Activated T-helper 2 cell treated with anti-CD3 and anti-CD28 coated beads, Interferon-gamma antibody, Interleukin-2, Interleukin-4, amounts not matched to agents 10 μg/mL and 5 μg/mL and 100 μg/mL, durations not matched to agents 14 hours and 24 hours and 36 hours (primary cell): ENCODE measurements around the gene FAM227A. TPM values are rescaled to one million over a fixed set of nuclear protein-coding genes. Genes with fewer than 3 reads are reported as not detected.
"Not testable (repeated sequence)": the region's sequence is repeated elsewhere in the genome, so short reads cannot be mapped to it uniquely, and the experiment has no call there.

Experiments
- DNase-seq: peaks from one replicate; pipeline ENCODE4 v3.0.0; 2021; ENCODE audit warnings: low spot score
- H3K27ac Mint-ChIP-seq: one replicate; pipeline ENCODE4 v1.8.0; 2021; ENCODE audit warnings: mixed read lengths
- H3K27me3 Mint-ChIP-seq: one replicate; pipeline ENCODE4 v1.8.0; 2021; ENCODE audit warnings: low read depth, mixed read lengths
- H3K36me3 Mint-ChIP-seq: one replicate; pipeline ENCODE4 v1.8.0; 2021; ENCODE audit warnings: low read depth, mixed read lengths
- H3K4me1 Mint-ChIP-seq: one replicate; pipeline ENCODE4 v1.8.0; 2021; ENCODE audit warnings: low read depth, mixed read lengths
- H3K4me3 Mint-ChIP-seq: one replicate; pipeline ENCODE4 v1.8.0; 2021; ENCODE audit warnings: low read depth, mild to moderate bottlenecking, moderate library complexity, mixed read lengths
- H3K9me3 Mint-ChIP-seq: one replicate; pipeline ENCODE4 v1.8.0; 2021; ENCODE audit warnings: mixed read lengths
- intact Hi-C: fragments of 100-400 bp; cut with micrococcal nuclease; formaldehyde crosslinking; loops from one replicate; pipeline ENCODE4 v1.15.1; 2023
- total RNA-seq: library from RNA; stranded (reverse); gene quantifications from 2 replicates; pipeline ENCODE4 v1.2.3, GENCODE V29; 2022

FAM227A gene
- total RNA-seq, 1 donor from 2014 or later, result 0.05 TPM

DNA sequence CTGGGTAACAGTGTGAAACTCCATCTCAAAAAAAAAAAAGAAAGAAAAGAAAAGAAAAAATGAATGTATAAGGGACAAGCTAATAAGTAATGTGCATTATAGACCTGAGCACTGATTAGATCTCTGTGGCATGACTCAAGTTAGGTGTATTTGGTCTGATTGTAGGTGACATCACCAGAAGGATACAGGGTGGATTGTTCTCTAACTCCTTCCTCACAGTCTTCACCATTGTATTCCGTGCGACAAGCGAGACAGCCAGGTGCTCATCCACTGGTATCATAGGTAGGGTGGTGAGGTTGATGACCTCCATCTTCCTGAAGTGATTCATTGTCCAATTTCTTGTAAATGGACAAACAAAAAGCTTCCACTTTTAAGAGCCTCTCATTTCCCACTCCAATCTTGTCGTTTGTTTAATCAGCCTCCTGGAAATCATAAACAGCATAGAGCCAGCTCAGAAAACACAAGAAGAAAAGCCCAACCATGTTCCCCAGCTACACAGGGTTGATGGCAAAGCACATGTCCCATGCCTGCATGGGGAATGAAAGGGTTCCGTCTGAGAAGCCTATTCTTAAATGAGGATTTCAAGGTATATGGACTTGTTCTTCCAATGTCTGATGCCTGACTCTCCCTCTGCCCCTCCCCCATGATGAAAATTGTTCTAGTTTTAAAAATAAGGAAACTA, 6.2 kb downstream of the FAM227A start:
- Mint-ChIP-seq H3K27me3 (peaks cover 3% of the 10 kb centered on the region), H3K36me3 (no peaks in the 10 kb centered on the region), H3K4me1 (no peaks in the 10 kb centered on the region), H3K9me3 (no peaks in the 10 kb centered on the region), H3K27ac (no peak overlapping the region), H3K4me3 (no peak overlapping the region)
- DNase-seq, result no peak
- intact Hi-C loops, result no loop called here

DNA sequence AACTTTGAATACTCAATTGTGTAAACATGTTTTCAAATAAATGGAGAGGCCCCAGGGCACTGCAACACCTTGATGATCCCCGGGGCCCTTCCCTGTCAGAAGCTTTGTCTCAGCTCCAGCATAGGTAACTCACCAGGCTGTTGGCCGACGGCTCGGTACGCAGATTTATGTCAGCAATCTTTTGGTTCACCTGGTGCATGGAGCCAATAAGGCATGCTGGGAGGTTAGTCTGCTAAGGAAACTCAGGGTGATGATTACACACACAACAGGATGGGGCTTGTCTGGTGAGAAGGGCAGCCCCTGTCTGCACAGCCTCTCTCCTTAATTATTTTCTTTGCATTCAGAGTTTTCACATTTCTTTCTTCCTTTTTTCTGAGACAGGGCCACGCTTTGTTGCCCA, 10.8 kb downstream of the FAM227A start:
- Mint-ChIP-seq H3K4me1 (no peaks in the 10 kb centered on the region), H3K27me3 (peaks cover 5% of the 10 kb centered on the region), H3K4me3 (no peak overlapping the region), H3K36me3 (no peaks in the 10 kb centered on the region), H3K9me3 (no peaks in the 10 kb centered on the region), H3K27ac (no peak overlapping the region)
- DNase-seq, result no peak
- intact Hi-C loops, result no loop called here

DNA sequence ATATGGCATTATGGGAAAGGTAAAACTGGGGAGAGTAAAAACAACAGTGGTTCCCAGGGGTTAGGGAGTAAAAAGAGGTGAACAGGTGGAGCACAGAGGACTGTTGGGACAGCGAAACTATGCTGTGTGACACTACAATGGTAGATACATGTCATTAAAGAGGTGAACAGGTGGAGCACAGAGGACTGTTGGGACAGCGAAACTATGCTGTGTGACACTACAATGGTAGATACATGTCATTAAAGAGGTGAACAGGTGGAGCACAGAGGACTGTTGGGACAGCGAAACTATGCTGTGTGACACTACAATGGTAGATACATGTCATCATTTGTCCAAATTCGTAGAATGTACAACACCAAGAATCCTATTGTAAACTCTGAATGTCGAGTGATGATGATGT, 11.9 kb downstream of the FAM227A start:
- not testable (repeated sequence) for H3K36me3 Mint-ChIP-seq, H3K27ac Mint-ChIP-seq

DNA sequence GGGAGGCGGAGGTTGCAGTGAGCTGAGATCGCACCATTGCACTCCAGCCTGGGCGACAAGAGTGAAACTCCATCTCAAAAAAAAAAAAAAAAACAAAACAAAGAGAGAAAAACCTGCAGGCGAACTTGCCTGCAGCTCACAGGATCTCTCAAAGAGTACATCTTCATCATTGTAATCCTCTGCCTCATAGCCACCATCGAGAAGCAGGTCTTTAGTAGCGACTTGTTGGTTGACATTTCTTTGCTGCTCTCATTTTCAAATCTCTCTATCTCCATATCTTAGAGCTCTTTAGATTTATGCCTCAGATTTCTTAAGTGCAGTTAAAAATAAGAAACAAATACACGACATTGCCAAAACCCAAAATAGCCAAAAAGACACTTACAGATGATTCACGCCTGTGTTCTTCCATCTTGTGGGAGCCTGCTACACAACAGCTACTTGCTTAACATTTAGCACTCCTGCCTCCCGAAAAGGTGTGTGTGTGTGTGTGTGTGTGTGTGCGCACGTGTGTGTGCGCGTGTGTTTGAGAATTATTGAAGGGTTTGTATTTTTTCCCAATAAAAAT, 14.6 kb downstream of the FAM227A start:
- no peak for DNase-seq
- intact Hi-C loops, result no loop called here
- H3K9me3 Mint-ChIP-seq, result no peaks in the 10 kb centered on the region
- no peaks in the 10 kb centered on the region for H3K36me3 Mint-ChIP-seq
- H3K27ac Mint-ChIP-seq, result no peak overlapping the region
- H3K4me3 Mint-ChIP-seq, result no peak overlapping the region
- no peaks in the 10 kb centered on the region for H3K4me1 Mint-ChIP-seq
- H3K27me3 Mint-ChIP-seq, result peaks cover 2% of the 10 kb centered on the region

More for the DNA sequence above, 11.9 kb downstream of the FAM227A start:
- H3K4me1 Mint-ChIP-seq, H3K4me3 Mint-ChIP-seq, DNase-seq, H3K9me3 Mint-ChIP-seq, H3K27me3 Mint-ChIP-seq, intact Hi-C loops: not testable (repeated sequence)

DNA sequence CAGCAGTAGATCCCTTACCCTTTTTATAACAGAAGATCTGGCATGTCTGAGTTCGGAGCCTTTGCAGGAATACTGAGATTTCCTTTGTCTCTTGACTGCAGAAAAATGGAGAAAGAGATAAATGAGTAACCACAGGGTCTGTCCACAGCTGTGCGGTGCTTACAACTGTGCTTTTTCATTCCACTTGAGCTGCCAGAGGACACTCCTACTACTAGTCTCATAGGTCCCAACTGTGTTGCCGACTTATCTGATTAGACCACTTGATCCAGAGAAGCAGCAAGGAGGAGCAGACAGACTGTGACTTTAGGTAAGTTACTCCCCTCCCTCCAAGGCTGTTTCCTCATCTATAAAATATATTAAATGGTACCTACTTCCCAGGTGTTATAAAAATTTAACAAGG, 17.5 kb downstream of the FAM227A start:
- no peaks in the 10 kb centered on the region for H3K36me3 Mint-ChIP-seq
- no peaks in the 10 kb centered on the region for H3K9me3 Mint-ChIP-seq
- H3K27ac Mint-ChIP-seq, result no peak overlapping the region
- no peak for DNase-seq
- no peaks in the 10 kb centered on the region for H3K4me1 Mint-ChIP-seq
- intact Hi-C loops, result no loop called here
- H3K27me3 Mint-ChIP-seq, result peaks cover 2% of the 10 kb centered on the region
- no peak overlapping the region for H3K4me3 Mint-ChIP-seq

DNA sequence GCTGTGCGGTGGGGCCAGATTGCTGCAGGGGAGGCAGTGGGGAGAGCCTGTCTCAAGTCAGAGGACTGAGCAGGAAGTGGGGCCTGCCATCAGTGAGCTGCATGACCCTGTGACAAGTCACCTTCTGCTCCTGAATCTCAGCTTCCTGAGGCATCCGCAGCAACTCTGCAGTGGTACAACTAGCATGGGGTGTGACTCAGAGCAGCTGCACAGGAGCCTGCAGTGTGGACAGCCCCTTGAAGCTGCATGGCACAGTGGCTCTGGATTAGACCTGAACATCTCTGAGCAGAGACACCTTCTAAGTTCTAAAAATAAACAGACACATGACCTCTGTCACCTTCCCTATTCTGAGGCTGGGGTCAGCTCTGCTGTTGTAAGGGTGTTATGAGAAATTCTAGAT, 18.0 kb downstream of the FAM227A start:
- Mint-ChIP-seq H3K9me3 (no peaks in the 10 kb centered on the region), H3K4me1 (no peaks in the 10 kb centered on the region), H3K27me3 (peaks cover 2% of the 10 kb centered on the region), H3K36me3 (no peaks in the 10 kb centered on the region), H3K27ac (no peak overlapping the region), H3K4me3 (no peak overlapping the region)
- intact Hi-C loops, result no loop called here
- no peak for DNase-seq

DNA sequence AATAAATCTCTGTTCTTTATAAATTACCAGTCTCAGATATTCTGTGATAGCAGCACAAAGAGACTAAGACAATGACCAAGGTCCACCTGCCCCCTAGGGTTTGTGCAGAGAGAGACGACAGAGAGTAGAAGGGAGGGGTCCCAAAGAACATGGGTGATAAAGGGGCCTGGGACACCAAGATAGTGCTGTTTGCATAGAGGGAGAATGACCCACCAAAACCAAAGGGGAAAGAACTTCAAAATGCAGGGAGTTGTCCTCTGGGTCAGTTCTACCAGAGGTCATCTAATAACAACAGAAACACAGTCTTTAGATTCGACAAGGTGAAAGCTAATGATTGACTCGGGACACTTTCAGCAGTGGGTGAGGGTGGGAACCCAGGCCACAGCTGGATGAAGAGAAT, 23.7 kb downstream of the FAM227A start:
- Mint-ChIP-seq H3K36me3 (no peaks in the 10 kb centered on the region), H3K4me1 (peaks cover 15% of the 10 kb centered on the region), H3K27ac (no peak overlapping the region), H3K4me3 (no peak overlapping the region), H3K9me3 (no peaks in the 10 kb centered on the region), H3K27me3 (no peaks in the 10 kb centered on the region)
- intact Hi-C loops, result no loop called here
- no peak for DNase-seq

DNA sequence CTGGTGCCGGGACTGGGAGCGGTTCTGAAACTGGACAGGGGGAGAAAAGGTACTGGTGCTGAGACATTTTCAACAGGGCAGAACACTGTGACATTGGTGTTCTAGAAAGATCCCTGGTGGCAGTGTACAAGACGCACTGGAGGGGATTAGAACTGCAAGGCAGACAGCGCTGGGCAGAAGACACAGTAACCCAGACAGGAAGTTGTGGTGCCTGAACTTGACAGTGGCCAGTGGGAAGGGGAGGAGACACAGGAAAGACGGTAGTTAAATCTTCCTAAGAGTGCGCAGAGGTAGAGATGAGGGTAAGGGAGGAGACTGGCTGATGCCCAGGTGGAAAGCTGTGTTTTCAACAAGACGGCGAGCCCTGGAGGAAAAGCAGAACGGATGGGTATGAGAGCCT, 24.5 kb downstream of the FAM227A start:
- intact Hi-C loops, result no loop called here
- Mint-ChIP-seq H3K4me3 (peak overlapping the region; percentile 2), H3K36me3 (no peaks in the 10 kb centered on the region), H3K4me1 (peaks cover 15% of the 10 kb centered on the region), H3K9me3 (no peaks in the 10 kb centered on the region), H3K27me3 (no peaks in the 10 kb centered on the region), H3K27ac (peak overlapping the region; percentile 0)
- no peak for DNase-seq

DNA sequence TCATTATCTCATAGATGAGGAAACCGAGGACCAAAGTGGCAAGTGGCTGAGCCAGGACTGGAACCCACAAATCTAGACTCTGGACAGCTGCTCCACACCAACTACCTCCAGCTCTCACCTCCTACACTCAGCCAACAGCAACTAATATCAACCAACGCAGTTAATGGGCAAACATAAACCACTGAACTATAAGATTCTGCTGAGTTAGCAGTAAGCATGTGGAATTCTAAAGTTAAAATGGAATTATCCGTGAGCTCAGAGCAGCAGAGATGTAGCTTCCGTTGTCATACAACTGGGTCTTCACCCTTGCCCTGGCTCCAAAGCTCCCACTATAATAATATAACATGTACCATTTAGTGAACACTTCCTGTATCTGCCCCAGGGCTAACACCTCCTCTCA, 27.1 kb downstream of the FAM227A start:
- DNase-seq, result no peak
- H3K27me3 Mint-ChIP-seq, result no peaks in the 10 kb centered on the region
- no peak overlapping the region for H3K27ac Mint-ChIP-seq
- H3K9me3 Mint-ChIP-seq, result no peaks in the 10 kb centered on the region
- no peak overlapping the region for H3K4me3 Mint-ChIP-seq
- H3K4me1 Mint-ChIP-seq, result peaks cover 15% of the 10 kb centered on the region
- intact Hi-C loops, result no loop called here
- H3K36me3 Mint-ChIP-seq, result no peaks in the 10 kb centered on the region

DNA sequence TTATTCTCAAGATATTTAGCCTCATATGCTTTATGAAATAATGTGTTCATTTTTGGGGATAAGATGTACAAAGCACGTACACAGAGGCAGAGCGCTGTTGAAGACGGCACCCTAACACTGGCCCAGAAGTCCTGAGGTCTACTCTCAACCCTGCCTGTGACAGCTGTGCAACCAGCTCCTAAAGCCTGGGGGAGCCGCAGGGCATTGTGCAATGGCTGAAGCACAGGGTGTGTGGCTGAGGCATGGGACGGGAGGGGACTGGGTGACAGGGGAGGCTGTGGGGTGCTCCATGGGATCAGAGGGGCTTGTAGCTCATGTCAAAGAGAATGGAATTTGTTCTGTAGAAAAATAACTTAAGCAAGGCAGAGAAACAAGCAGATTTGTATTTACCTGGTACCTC, 27.7 kb downstream of the FAM227A start:
- no peak overlapping the region for H3K4me3 Mint-ChIP-seq
- peaks cover 15% of the 10 kb centered on the region for H3K4me1 Mint-ChIP-seq
- intact Hi-C loops, result no loop called here
- H3K27me3 Mint-ChIP-seq, result no peaks in the 10 kb centered on the region
- H3K9me3 Mint-ChIP-seq, result no peaks in the 10 kb centered on the region
- no peaks in the 10 kb centered on the region for H3K36me3 Mint-ChIP-seq
- no peak overlapping the region for H3K27ac Mint-ChIP-seq
- no peak for DNase-seq

DNA sequence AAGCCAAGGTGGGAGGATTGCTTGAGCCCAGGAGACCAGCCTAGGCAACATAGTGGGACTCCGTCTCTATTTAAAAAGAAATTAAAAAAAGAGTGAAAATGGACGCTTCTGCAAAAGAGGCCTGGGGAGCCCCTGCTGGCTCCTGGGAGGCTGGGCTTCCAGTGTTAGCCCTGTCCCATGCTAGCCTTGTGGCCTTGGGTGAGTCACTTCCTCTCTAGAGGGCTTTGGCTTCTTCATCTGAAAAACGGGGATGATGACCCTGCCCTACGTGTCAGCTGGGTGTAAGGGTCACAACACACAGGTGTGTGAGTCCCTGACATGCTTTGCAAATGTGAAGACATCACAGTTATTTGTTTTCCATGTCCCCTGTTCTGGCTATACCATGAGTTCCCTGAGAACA, 32.8 kb downstream of the FAM227A start:
- H3K4me1 Mint-ChIP-seq, result no peaks in the 10 kb centered on the region
- H3K36me3 Mint-ChIP-seq, result no peaks in the 10 kb centered on the region
- peaks cover 3% of the 10 kb centered on the region for H3K27me3 Mint-ChIP-seq
- no peak for DNase-seq
- H3K4me3 Mint-ChIP-seq, result no peak overlapping the region
- intact Hi-C loops, result no loop called here
- H3K27ac Mint-ChIP-seq, result no peak overlapping the region
- H3K9me3 Mint-ChIP-seq, result peaks cover 2% of the 10 kb centered on the region

DNA sequence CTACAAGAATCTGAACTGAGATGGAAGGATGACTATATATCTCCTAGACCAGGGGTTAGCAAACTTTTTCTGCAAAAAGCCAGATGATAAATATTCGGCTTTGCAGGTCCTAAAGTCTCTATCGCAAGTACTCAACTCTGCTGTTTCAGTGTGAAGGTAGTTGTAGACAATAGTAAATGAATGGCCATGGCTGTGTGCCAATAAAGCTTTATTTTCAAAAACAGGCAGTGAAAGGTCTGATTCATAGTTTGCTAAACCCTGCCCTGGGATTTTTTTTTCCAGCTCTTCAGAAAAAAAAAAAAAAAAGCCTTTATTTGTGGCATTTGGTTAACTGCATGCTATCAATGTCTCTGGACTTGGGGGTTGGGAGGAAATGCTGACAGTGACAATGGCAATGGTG, 37.5 kb downstream of the FAM227A start:
- intact Hi-C loops, result no loop called here
- DNase-seq, result no peak
- Mint-ChIP-seq H3K4me3 (no peak overlapping the region), H3K27me3 (peaks cover 7% of the 10 kb centered on the region), H3K9me3 (peaks cover 9% of the 10 kb centered on the region), H3K4me1 (no peaks in the 10 kb centered on the region), H3K36me3 (no peaks in the 10 kb centered on the region), H3K27ac (no peak overlapping the region)

DNA sequence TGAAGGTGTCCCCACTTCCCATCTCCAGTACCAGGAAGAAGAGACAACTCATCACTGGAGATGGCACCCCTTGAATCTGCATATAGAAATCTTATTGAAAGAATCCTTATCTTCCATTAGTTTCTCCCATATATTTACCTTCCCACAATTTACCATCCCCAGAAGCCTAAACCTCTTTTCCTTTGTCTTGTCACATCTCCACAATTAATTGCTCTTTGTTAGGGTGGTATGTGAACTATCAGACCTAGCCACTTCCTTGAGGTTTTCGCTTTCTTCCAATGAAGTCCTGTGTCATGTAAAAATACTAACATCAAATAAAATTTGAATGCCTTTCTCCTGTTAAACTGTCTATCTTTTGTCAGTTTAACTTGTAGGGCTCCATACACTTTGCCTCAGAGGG, 37.9 kb downstream of the FAM227A start:
- Mint-ChIP-seq H3K4me3 (no peak overlapping the region), H3K27ac (no peak overlapping the region), H3K27me3 (peaks cover 7% of the 10 kb centered on the region), H3K36me3 (no peaks in the 10 kb centered on the region), H3K9me3 (peaks cover 9% of the 10 kb centered on the region), H3K4me1 (no peaks in the 10 kb centered on the region)
- no peak for DNase-seq
- intact Hi-C loops, result no loop called here

DNA sequence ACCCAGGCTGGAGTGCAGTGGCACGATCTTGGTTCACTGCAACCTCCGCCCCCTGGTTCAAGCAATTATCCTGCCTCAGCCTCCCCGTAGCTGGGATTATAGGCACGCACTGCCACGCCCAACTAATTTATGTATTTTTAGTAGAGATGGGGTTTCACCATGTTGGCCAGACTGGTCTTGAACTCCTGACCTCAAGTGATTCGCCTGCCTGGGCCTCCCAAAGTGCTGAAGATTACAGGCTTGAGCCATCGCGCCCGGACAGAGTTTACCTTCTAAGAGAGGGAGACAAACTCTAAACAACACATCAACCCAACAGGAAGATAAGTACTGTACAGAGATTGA, 41.2 kb downstream of the FAM227A start:
- H3K4me3 Mint-ChIP-seq, DNase-seq, H3K4me1 Mint-ChIP-seq, H3K27me3 Mint-ChIP-seq, H3K36me3 Mint-ChIP-seq, intact Hi-C loops, H3K27ac Mint-ChIP-seq, H3K9me3 Mint-ChIP-seq: not testable (repeated sequence)
